Panc1 (cell line): Measurements from ENCODE around the gene CST1. TPM values are rescaled to one million over a fixed set of nuclear protein-coding genes. Genes with fewer than 3 reads are reported as not detected.

Experiments
- ATAC-seq: fragments of 200-7000 bp; cut with Tn5 transposase; 2 replicates; pipeline ENCODE4 v1.9.1; 2020; ENCODE audit warnings: mild to moderate bottlenecking, moderate library complexity
- BruUV-seq: library from RNA; stranded (reverse); fragments of 400-500 nt; replicated peaks from 2 replicates; lab custom pipeline; 2021; lab: Mats Ljungman, UMichigan
- CTCF ChIA-PET: fragments of 300-600 bp; sonication (Branson Sonifier 250); formaldehyde crosslinking; loops from one replicate; lab custom pipeline; 2022; ENCODE audit warnings: antibody characterized with exemption; lab: Charles Lee
- POLR2A ChIA-PET: fragments of 300-600 bp; sonication (Branson Sonifier 250); formaldehyde crosslinking; loops from one replicate; lab custom pipeline; 2022; ENCODE audit warnings: antibody characterized with exemption; lab: Charles Lee
- DNase-seq: peaks from one replicate; pipeline ENCODE4 v3.0.0-alpha.2; 2010; ENCODE audit warnings: low read depth, low spot score
- H3K27ac ChIP-seq: 2 replicates; pipeline ENCODE4 v1.5.1; 2011; ENCODE audit warnings: mild to moderate bottlenecking, low read length, inconsistent platforms
- H3K27me3 ChIP-seq: fragments of 200-500 bp; sonication (Bioruptor generic); 2 replicates; pipeline ENCODE4 v1.6.0; 2014; ENCODE audit warnings: low read length, inconsistent platforms; ENCODE audit not compliant: control insufficient read depth, insufficient read depth
- H3K36me3 ChIP-seq: fragments of 200-500 bp; sonication (Bioruptor generic); 2 replicates; pipeline ENCODE4 v1.5.1; 2014; ENCODE audit warnings: inconsistent platforms, mild to moderate bottlenecking, low read length, moderate library complexity; ENCODE audit not compliant: control insufficient read depth, insufficient read depth
- H3K4me1 ChIP-seq: 2 replicates; pipeline ENCODE4 v1.5.1; 2011; ENCODE audit warnings: inconsistent platforms, mild to moderate bottlenecking, low read length, moderate library complexity; ENCODE audit not compliant: control insufficient read depth, insufficient read depth
- H3K4me3 ChIP-seq, 2 experiments: 2 replicates each; pipeline ENCODE4 v1.5.1; 2011 to 2012; ENCODE audit warnings: low read depth in 2 of 2, low read length in 2 of 2, mild to moderate bottlenecking in 2 of 2, inconsistent platforms in 1 of 2, moderate library complexity in 1 of 2
- H3K9me3 ChIP-seq: fragments of 200-500 bp; sonication (Bioruptor generic); 2 replicates; pipeline ENCODE4 v1.5.1; 2014; ENCODE audit warnings: low read depth, mild to moderate bottlenecking, inconsistent platforms, low read length, moderate library complexity; ENCODE audit not compliant: control insufficient read depth, insufficient read depth
- CTCF ChIP-seq: fragments of 450-650 bp; IDR thresholded peaks from 2 replicates; pipeline ENCODE4 v1.5.1; 2017; ENCODE audit warnings: mild to moderate bottlenecking
- POLR2AphosphoS5 ChIP-seq: IDR thresholded peaks from 2 replicates; pipeline ENCODE4 v1.6.1; 2012; ENCODE audit warnings: mild to moderate bottlenecking, low read depth, low read length, moderate library complexity
- REST ChIP-seq, 2 experiments: IDR thresholded peaks; 2 replicates each; pipeline ENCODE4 v1.6.1; 2011 to 2012; ENCODE audit warnings: low read depth in 2 of 2, control low read depth in 1 of 2, low read length in 1 of 2, mild to moderate bottlenecking in 1 of 2, moderate library complexity in 1 of 2; ENCODE audit not compliant: insufficient read depth in 1 of 2
- SIN3A ChIP-seq: IDR thresholded peaks from 2 replicates; pipeline ENCODE4 v1.6.1; 2012; ENCODE audit warnings: low read depth, mild to moderate bottlenecking, low read length, moderate library complexity, borderline replicate concordance; ENCODE audit not compliant: insufficient read depth
- TCF7L2 ChIP-seq: IDR thresholded peaks from 2 replicates; pipeline ENCODE4 v1.6.1; 2011; ENCODE audit warnings: mild to moderate bottlenecking, low read depth, low read length, inconsistent platforms
- in situ Hi-C: cut with HindIII; loops from 2 replicates; pipeline ENCODE4 v1.10.0; 2016; ENCODE audit warnings: low sequenced_read_pairs, low pct_unique_long_range_greater_than_20kb
- intact Hi-C: fragments of 100-400 bp; cut with micrococcal nuclease; formaldehyde crosslinking; loops from one replicate; pipeline ENCODE4 v1.10.0; 2022; ENCODE audit not compliant: unreplicated experiment
- total RNA-seq: library from RNA; stranded (reverse); gene quantifications from one replicate; pipeline ENCODE4 v1.2.1, GENCODE V29; 2021; ENCODE audit not compliant: unreplicated experiment

CST1 gene
- total RNA-seq, 1 experiment from 2014 or later: not detected

GRCh38 chr20:23776067-23776771 lies 25.5 kb upstream of the CST1 start:
- in situ Hi-C loops: no loop called here
- Histone ChIP-seq H3K27me3 (no peaks in the 10 kb centered on the region), H3K36me3 (no peaks in the 10 kb centered on the region), H3K27ac (no peak overlapping the region), H3K4me3 (no peak overlapping the region), H3K9me3 (no peaks in the 10 kb centered on the region), H3K4me1 (no peaks in the 10 kb centered on the region)
- DNase-seq: no peak
- POLR2A ChIA-PET: no interaction called here
- no peak for ATAC-seq
- intact Hi-C loops: no loop called here
- no TSS peak for BruUV-seq
- CTCF ChIA-PET: no interaction called here
- no peak for TF ChIP-seq POLR2AphosphoS5
- TF ChIP-seq CTCF: no peak
- no peak for TF ChIP-seq TCF7L2
- no peak for TF ChIP-seq REST (IDR thresholded peaks at IDR 0.05; ENCODE audit: insufficient read depth in 1 of 2, low read depth in 2 of 2, low read length in 1 of 2)
- TF ChIP-seq SIN3A: no peak

- Histone ChIP-seq H3K27ac (no peak overlapping the region), H3K4me3 (no peak overlapping the region), H3K9me3 (no peaks in the 10 kb centered on the region), H3K4me1 (no peaks in the 10 kb centered on the region), H3K36me3 (no peaks in the 10 kb centered on the region), H3K27me3 (no peaks in the 10 kb centered on the region)
- intact Hi-C loops: no loop called here
- BruUV-seq: no TSS peak
- DNase-seq (no peak), ATAC-seq (no peak)
- POLR2A ChIA-PET: no interaction called here
- in situ Hi-C loops: no loop called here
- CTCF ChIA-PET: no interaction called here
- TF ChIP-seq CTCF (no peak), POLR2AphosphoS5 (no peak), SIN3A (no peak), REST (IDR thresholded peaks at IDR 0.05; ENCODE audit: insufficient read depth in 1 of 2, low read depth in 2 of 2, low read length in 1 of 2) (no peak), TCF7L2 (no peak)
These were observed 23.3 kb upstream of the CST1 start for GRCh38 chr20:23774081-23774480.
